ENCODE data around the gene CAVIN4. TPM values are rescaled to one million over a fixed set of nuclear protein-coding genes. Genes with fewer than 3 reads are reported as not detected.

CAVIN4 gene
- polyA plus RNA-seq, 1 donor (not counting 4 experiments of a cell fraction or from before 2014, with no cell fraction given): 0.18 TPM

GRCh38 chr9:100540327-100540726 lies 37.6 kb upstream of the CAVIN4 start:
- no peaks in the 10 kb centered on the region for H4K20me1 ChIP-seq (ENCODE audit: control insufficient read depth, extremely low read depth, insufficient read depth, low read length)
- TF ChIP-seq CTCF (optimal IDR thresholded peaks at IDR 0.05 in 1 of 3, IDR thresholded peaks at IDR 0.05 in 1 of 3, conservative IDR thresholded peaks at IDR 0.05 in 1 of 3; ENCODE audit: extremely low read depth in 1 of 3, insufficient read depth in 2 of 3, low read length in 3 of 3) (no peak), EZH2 (IDR thresholded peaks at IDR 0.05; ENCODE audit: low read length) (no peak)
- dilution Hi-C loops (cut with MboI; ENCODE audit: extremely low pct_ligation_motif_present, low sequenced_read_pairs): no loop called here
- H3K27me3 ChIP-seq (ENCODE audit: control insufficient read depth, extremely low read depth, insufficient read depth, low read length): no peaks in the 10 kb centered on the region
- H3K79me2 ChIP-seq (ENCODE audit: control insufficient read depth, insufficient read depth, low read length): no peaks in the 10 kb centered on the region
- H3K27ac ChIP-seq (ENCODE audit: control insufficient read depth, insufficient read depth, low read length): no peak overlapping the region
- FAIRE-seq (no peak), DNase-seq (ENCODE audit: low read depth, low spot score) (no peak)
- no peaks in the 10 kb centered on the region for H3K4me1 ChIP-seq (ENCODE audit: control insufficient read depth, extremely low read depth, insufficient read depth, low read length)
- no peak overlapping the region for H2AFZ ChIP-seq (ENCODE audit: control insufficient read depth, low read length)
- H3K9me3 ChIP-seq (ENCODE audit: control insufficient read depth, low read depth, low read length): no peaks in the 10 kb centered on the region
- no peak overlapping the region for H3K4me3 ChIP-seq (ENCODE audit: control insufficient read depth in 2 of 3, extremely low read depth in 1 of 3, insufficient read depth in 2 of 3, low read depth in 1 of 3, low read length in 3 of 3)
- H3K9me1 ChIP-seq (ENCODE audit: control insufficient read depth, extremely low read depth, insufficient read depth, low read length): no peaks in the 10 kb centered on the region
- H3K9ac ChIP-seq (ENCODE audit: control insufficient read depth, extremely low read depth, insufficient read depth, low read length): no peak overlapping the region
- no peaks in the 10 kb centered on the region for H3K36me3 ChIP-seq (ENCODE audit: control insufficient read depth in 2 of 2, extremely low read depth in 1 of 2, insufficient read depth in 2 of 2, low read length in 2 of 2)
- H3K4me2 ChIP-seq (ENCODE audit: control insufficient read depth, extremely low read depth, insufficient read depth, low read depth, low read length): no peak overlapping the region

GRCh38 chr9:100549048-100549447 lies 28.8 kb upstream of the CAVIN4 start:
- Histone ChIP-seq H3K4me2 (ENCODE audit: control insufficient read depth, extremely low read depth, insufficient read depth, low read depth, low read length) (no peak overlapping the region), H3K4me1 (ENCODE audit: control insufficient read depth, extremely low read depth, insufficient read depth, low read length) (no peaks in the 10 kb centered on the region), H3K9me3 (ENCODE audit: control insufficient read depth, low read depth, low read length) (no peaks in the 10 kb centered on the region), H3K27ac (ENCODE audit: control insufficient read depth, insufficient read depth, low read length) (no peak overlapping the region), H3K4me3 (ENCODE audit: control insufficient read depth in 2 of 3, extremely low read depth in 1 of 3, insufficient read depth in 2 of 3, low read depth in 1 of 3, low read length in 3 of 3) (no peak overlapping the region), H3K9ac (ENCODE audit: control insufficient read depth, extremely low read depth, insufficient read depth, low read length) (no peak overlapping the region), H3K9me1 (ENCODE audit: control insufficient read depth, extremely low read depth, insufficient read depth, low read length) (no peaks in the 10 kb centered on the region), H3K79me2 (ENCODE audit: control insufficient read depth, insufficient read depth, low read length) (no peaks in the 10 kb centered on the region), H4K20me1 (ENCODE audit: control insufficient read depth, extremely low read depth, insufficient read depth, low read length) (no peaks in the 10 kb centered on the region), H3K27me3 (ENCODE audit: control insufficient read depth, extremely low read depth, insufficient read depth, low read length) (no peaks in the 10 kb centered on the region), H2AFZ (ENCODE audit: control insufficient read depth, low read length) (no peak overlapping the region), H3K36me3 (ENCODE audit: control insufficient read depth in 2 of 2, extremely low read depth in 1 of 2, insufficient read depth in 2 of 2, low read length in 2 of 2) (no peaks in the 10 kb centered on the region)
- FAIRE-seq (no peak), DNase-seq (ENCODE audit: low read depth, low spot score) (no peak)
- dilution Hi-C loops (cut with MboI; ENCODE audit: extremely low pct_ligation_motif_present, low sequenced_read_pairs): no loop called here
- TF ChIP-seq CTCF (optimal IDR thresholded peaks at IDR 0.05 in 1 of 3, IDR thresholded peaks at IDR 0.05 in 1 of 3, conservative IDR thresholded peaks at IDR 0.05 in 1 of 3; ENCODE audit: extremely low read depth in 1 of 3, insufficient read depth in 2 of 3, low read length in 3 of 3): no peak
- TF ChIP-seq EZH2 (IDR thresholded peaks at IDR 0.05; ENCODE audit: low read length): no peak

All from keratinocyte (primary cell).